HepG2 (cell line): ENCODE data around the gene DEPDC1B. TPM values are rescaled to one million over a fixed set of nuclear protein-coding genes. Genes with fewer than 3 reads are reported as not detected.

Experiments used
- ATAC-seq: fragments of 200-7000 bp; cut with Tn5 transposase; 3 replicates; pipeline ENCODE4 v1.9.1; 2020; ENCODE audit warnings: mild to moderate bottlenecking, moderate library complexity
- BruUV-seq: library from RNA; stranded (reverse); fragments of 400-500 nt; replicated peaks from 2 replicates; lab custom pipeline; 2021; lab: Mats Ljungman, UMichigan
- CTCF ChIA-PET: fragments of 300-600 bp; formaldehyde crosslinking; extraction: SDS; loops from one replicate; lab custom pipeline; 2021; ENCODE audit warnings: low total read pairs, inconsistent platforms, low intra/inter-chr PET ratio; lab: Yijun Ruan, JAX
- POLR2A ChIA-PET: fragments of 350-600 bp; sonication (Branson Sonifier 250); formaldehyde crosslinking; loops from one replicate; lab custom pipeline; 2020; ENCODE audit warnings: antibody characterized with exemption, inconsistent platforms; lab: Yijun Ruan, JAX
- DNase-seq: peaks from one replicate; pipeline ENCODE4 v3.0.0-alpha.2; 2015; ENCODE audit warnings: low spot score
- FAIRE-seq: peaks from 3 replicates; lab custom pipeline; 2011; peaks lifted over from hg19 to GRCh38; lab: Jason Lieb, UNC
- H2AFZ ChIP-seq: one replicate; pipeline ENCODE4 v1.6.1; 2011; ENCODE audit warnings: low read length, inconsistent platforms
- H3K27ac ChIP-seq: fragments of 300-600 bp; 3 replicates; pipeline ENCODE4 v1.8.0; 2011; ENCODE audit warnings: mixed run types, mild to moderate bottlenecking, mixed read lengths, low read length, inconsistent platforms; ENCODE audit not compliant: insufficient read depth; ENCODE audit errors: extremely low read length
- H3K27me3 ChIP-seq, 2 experiments: fragments of 200-600 bp in 1 of 2; 2 replicates in 1 of 2; 3 replicates in 1 of 2; pipeline versions ENCODE4 v1.6.0 to v1.8.0; 2011; ENCODE audit warnings: low read length in 2 of 2, mild to moderate bottlenecking in 2 of 2, moderate library complexity in 2 of 2, inconsistent platforms in 1 of 2; ENCODE audit not compliant: insufficient read depth in 2 of 2, control insufficient read depth in 1 of 2
- H3K36me3 ChIP-seq, 2 experiments: fragments of 200-600 bp in 1 of 2; replicated peaks in 1 of 2; 2 replicates in 1 of 2; 3 replicates in 1 of 2; pipeline versions ENCODE4 v1.5.1 to v1.8.0; 2011; ENCODE audit warnings: low read length in 2 of 2, inconsistent platforms in 1 of 2; ENCODE audit not compliant: insufficient read depth in 2 of 2, control insufficient read depth in 1 of 2
- H3K4me1 ChIP-seq: 2 replicates; pipeline ENCODE4 v1.5.1; 2012; ENCODE audit warnings: low read length, inconsistent platforms; ENCODE audit not compliant: insufficient read depth
- H3K4me2 ChIP-seq: 2 replicates; pipeline ENCODE4 v1.6.0; 2011; ENCODE audit warnings: low read depth, low read length, inconsistent platforms
- H3K4me3 ChIP-seq, 3 experiments: fragments of 200-600 bp in 1 of 3; sonication (generic), shearing (Covaris generic) in 1 of 3; replicated peaks in 1 of 3; 2 replicates each; pipeline ENCODE4 v1.5.1; 2011 to 2016; ENCODE audit warnings: low read length in 3 of 3, inconsistent platforms in 2 of 3, low read depth in 2 of 3, mild to moderate bottlenecking in 2 of 3, control low read depth in 1 of 3, mixed read lengths in 1 of 3; ENCODE audit not compliant: insufficient read depth in 1 of 3
- H3K79me2 ChIP-seq: one replicate; pipeline ENCODE4 v1.6.1; 2011; ENCODE audit warnings: low read length, inconsistent platforms; ENCODE audit not compliant: insufficient read depth
- H3K9ac ChIP-seq: 2 replicates; pipeline ENCODE4 v1.6.0; 2011; ENCODE audit warnings: mild to moderate bottlenecking, low read depth, low read length, inconsistent platforms; ENCODE audit not compliant: insufficient read depth
- H3K9me3 ChIP-seq: 2 replicates; pipeline ENCODE4 v1.5.1; 2012; ENCODE audit warnings: mild to moderate bottlenecking, low read length
- H4K20me1 ChIP-seq: 2 replicates; pipeline ENCODE4 v1.6.0; 2011; ENCODE audit warnings: inconsistent platforms, mild to moderate bottlenecking, low read length, moderate library complexity; ENCODE audit not compliant: insufficient read depth
- GTF3A ChIP-seq: sonication (generic); formaldehyde crosslinking; conservative IDR thresholded peaks from 2 replicates; pipeline ENCODE4 v1.4.0; 2020; ENCODE audit warnings: mild to moderate bottlenecking, missing genetic modification reagents
- HOXA7 ChIP-seq: sonication (generic); formaldehyde crosslinking; IDR thresholded peaks from 2 replicates; pipeline ENCODE4 v1.8.1; 2022; ENCODE audit warnings: mild to moderate bottlenecking, missing genetic modification reagents, moderate library complexity
- KDM4B ChIP-seq: sonication (generic); formaldehyde crosslinking; IDR thresholded peaks from 2 replicates; pipeline ENCODE4 v1.4.0; 2020; ENCODE audit warnings: missing genetic modification reagents
- KDM6A ChIP-seq: IDR thresholded peaks from 2 replicates; pipeline ENCODE4 v1.6.1; 2016; ENCODE audit warnings: low read depth
- MED1 ChIP-seq: sonication (generic); formaldehyde crosslinking; IDR thresholded peaks from 2 replicates; pipeline ENCODE4 v1.4.0; 2020; ENCODE audit warnings: missing genetic modification reagents
- PHF21A ChIP-seq: sonication (generic); formaldehyde crosslinking; IDR thresholded peaks from 2 replicates; pipeline ENCODE4 v1.5.0; 2020; ENCODE audit warnings: mild to moderate bottlenecking, missing genetic modification reagents
- PRMT3 ChIP-seq: sonication (generic); formaldehyde crosslinking; IDR thresholded peaks from 2 replicates; pipeline ENCODE4 v1.8.1; 2022; ENCODE audit warnings: low read depth, mild to moderate bottlenecking, moderate library complexity, missing genetic modification reagents, borderline replicate concordance
- SKI ChIP-seq: fragments of 450-650 bp; IDR thresholded peaks from one replicate; pipeline ENCODE4 v1.6.1; 2018; ENCODE audit warnings: mild to moderate bottlenecking; ENCODE audit not compliant: partially characterized antibody
- ZBTB21 ChIP-seq: sonication (generic); formaldehyde crosslinking; IDR thresholded peaks from 2 replicates; pipeline ENCODE4 v1.4.0; 2020; ENCODE audit warnings: missing genetic modification reagents
- ZIK1 ChIP-seq: sonication (generic); formaldehyde crosslinking; IDR thresholded peaks from 2 replicates; pipeline ENCODE4 v1.5.0; 2020; ENCODE audit warnings: mild to moderate bottlenecking, low read depth, missing genetic modification reagents, borderline replicate concordance
- ZNF256 ChIP-seq: sonication (generic); formaldehyde crosslinking; conservative IDR thresholded peaks from 2 replicates; pipeline ENCODE4 v1.4.0; 2020; ENCODE audit warnings: missing genetic modification reagents
- ZNF619 ChIP-seq: sonication (generic); formaldehyde crosslinking; IDR thresholded peaks from 2 replicates; pipeline ENCODE4 v1.4.0; 2020; ENCODE audit warnings: mild to moderate bottlenecking, missing genetic modification reagents
- ZNF879 ChIP-seq: sonication (generic); formaldehyde crosslinking; IDR thresholded peaks from 2 replicates; pipeline ENCODE4 v1.8.1; 2023; ENCODE audit warnings: missing genetic modification reagents
- WGBS: methylation state at CpG from one replicate; pipeline ENCODE4 v1.1.6; 2017; ENCODE audit warnings: low lambda C conversion rate; 5-methylcytosine and 5-hydroxymethylcytosine counted together
- in situ Hi-C: cut with HindIII; loops from 2 replicates; pipeline ENCODE4 v1.10.0; 2017; ENCODE audit warnings: low pct_unique_long_range_greater_than_20kb; ENCODE audit not compliant: extremely low pct_ligation_motif_present
- intact Hi-C: fragments of 100-400 bp; cut with micrococcal nuclease; formaldehyde crosslinking; loops from one replicate; pipeline ENCODE4 v1.10.0; 2022; ENCODE audit not compliant: unreplicated experiment
- polyA plus RNA-seq, 8 experiments: library from polyadenylated mRNA; depleted of rRNA in 3 of 8; stranded (reverse) in 7 of 8; unstranded in 1 of 8; fragments of >200 nt; fragmentation: Illumina TruSeq in 4 of 8; extraction: Trizol in 4 of 8; gene quantifications; 2 replicates each; pipeline versions ENCODE4 v1.2.1 to v1.2.3, GENCODE V29; 2011 to 2016; ENCODE audit warnings: low read depth in 4 of 8, missing spikeins in 1 of 8, mixed read lengths in 1 of 8; ENCODE audit not compliant: insufficient read depth in 1 of 8
- total RNA-seq, 5 experiments: library from RNA; depleted of rRNA; stranded (reverse); fragments of >200 nt; fragmentation: Illumina TruSeq; extraction: Trizol; gene quantifications; 2 replicates each; pipeline ENCODE4 v1.2.3, GENCODE V29; 2016; ENCODE audit warnings: low read depth in 1 of 5
- TF ChIP-seq, protein P1 (sequence below): sonication (generic); formaldehyde crosslinking; IDR thresholded peaks from 2 replicates; pipeline ENCODE4 v1.4.0; 2020; ENCODE audit warnings: missing genetic modification reagents
- TF ChIP-seq, protein P2 (sequence below): IDR thresholded peaks from 2 replicates; pipeline ENCODE4 v1.6.1; 2016; ENCODE audit warnings: control low read depth
- TF ChIP-seq, protein P3 (sequence below): sonication (generic); formaldehyde crosslinking; IDR thresholded peaks from 2 replicates; pipeline ENCODE4 v1.5.0; 2020; ENCODE audit warnings: missing genetic modification reagents
- TF ChIP-seq, protein P4 (sequence below): sonication (generic); formaldehyde crosslinking; IDR thresholded peaks from 2 replicates; pipeline ENCODE4 v1.5.1; 2020; ENCODE audit warnings: missing genetic modification reagents, mild to moderate bottlenecking, borderline replicate concordance
- TF ChIP-seq, protein P5 (sequence below): sonication (generic); formaldehyde crosslinking; IDR thresholded peaks from 2 replicates; pipeline ENCODE4 v1.8.0; 2022; ENCODE audit warnings: mild to moderate bottlenecking, missing genetic modification reagents, moderate library complexity
- TF ChIP-seq, protein P6 (sequence below): sonication (generic); formaldehyde crosslinking; IDR thresholded peaks from 2 replicates; pipeline ENCODE4 v1.5.0; 2020; ENCODE audit warnings: missing genetic modification reagents

Gene DEPDC1B
- total and polyA plus RNA-seq, 2 of the 13 experiments (the other 11 are each of a cell fraction or from before 2014, with no cell fraction given): 29.5 to 51.3 TPM

DNA sequence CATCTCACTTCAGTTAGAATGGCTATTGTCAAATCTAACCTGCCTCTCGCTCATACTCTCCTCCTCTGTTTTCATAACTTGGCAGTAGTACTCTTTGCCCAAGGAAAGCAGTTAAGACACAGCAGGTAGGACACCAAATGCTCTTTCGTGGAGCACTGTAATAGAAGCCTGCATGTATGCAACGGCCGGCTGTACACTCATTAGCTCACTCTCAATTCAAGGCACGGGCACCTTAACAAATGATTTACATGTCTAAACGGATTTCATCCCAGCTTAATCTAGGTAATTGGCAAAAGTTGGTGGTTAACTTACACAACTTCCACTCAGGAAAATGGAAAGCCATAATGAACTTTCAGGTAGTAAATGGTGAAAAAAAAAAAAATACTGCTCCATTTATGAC lies 14.9 kb downstream of the DEPDC1B start:
- no TSS peak for BruUV-seq
- CTCF ChIA-PET: no interaction called here
- H2AFZ ChIP-seq: no peak overlapping the region
- FAIRE-seq: no peak
- H3K9me3 ChIP-seq: no peaks in the 10 kb centered on the region
- DNase-seq: no peak
- no peaks in the 10 kb centered on the region for H4K20me1 ChIP-seq
- no peak overlapping the region for H3K4me2 ChIP-seq
- peaks cover 69% of the 10 kb centered on the region for H3K79me2 ChIP-seq
- POLR2A ChIA-PET: no interaction called here
- H3K36me3 ChIP-seq: peaks cover 10 to 39% of the 10 kb centered on the region in 2 experiments
- no peak overlapping the region for H3K27ac ChIP-seq
- H3K27me3 ChIP-seq: no peaks in the 10 kb centered on the region
- H3K9ac ChIP-seq: no peak overlapping the region
- intact Hi-C loops (no loop called here), in situ Hi-C loops (loop anchor here (10.0 kb wide), 1 partner anchor 130 kb away; no protein-coding TSS in a partner anchor)
- WGBS: 95% methylated on average over 6 of the region's 6 CpGs
- no peak overlapping the region for H3K4me3 ChIP-seq
- H3K4me1 ChIP-seq: peaks cover 19% of the 10 kb centered on the region
- TF ChIP-seq PRMT3 (CRISPR knock-in tag) (no peak), GTF3A (CRISPR knock-in tag) (no peak), HOXA7 (CRISPR knock-in tag) (no peak), MED1 (CRISPR knock-in tag) (no peak), ZIK1 (CRISPR knock-in tag) (no peak), ZNF619 (no peak), SKI (no peak), ZBTB21 (no peak), KDM6A (CRISPR knock-in tag) (no peak), ZNF879 (no peak), ZNF256 (CRISPR knock-in tag) (no peak), PHF21A (CRISPR knock-in tag) (no peak), KDM4B (no peak)
- TF ChIP-seq, protein P1, sequence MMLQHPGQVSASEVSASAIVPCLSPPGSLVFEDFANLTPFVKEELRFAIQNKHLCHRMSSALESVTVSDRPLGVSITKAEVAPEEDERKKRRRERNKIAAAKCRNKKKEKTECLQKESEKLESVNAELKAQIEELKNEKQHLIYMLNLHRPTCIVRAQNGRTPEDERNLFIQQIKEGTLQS (CRISPR knock-in tag): no peak
- TF ChIP-seq, protein P2, sequence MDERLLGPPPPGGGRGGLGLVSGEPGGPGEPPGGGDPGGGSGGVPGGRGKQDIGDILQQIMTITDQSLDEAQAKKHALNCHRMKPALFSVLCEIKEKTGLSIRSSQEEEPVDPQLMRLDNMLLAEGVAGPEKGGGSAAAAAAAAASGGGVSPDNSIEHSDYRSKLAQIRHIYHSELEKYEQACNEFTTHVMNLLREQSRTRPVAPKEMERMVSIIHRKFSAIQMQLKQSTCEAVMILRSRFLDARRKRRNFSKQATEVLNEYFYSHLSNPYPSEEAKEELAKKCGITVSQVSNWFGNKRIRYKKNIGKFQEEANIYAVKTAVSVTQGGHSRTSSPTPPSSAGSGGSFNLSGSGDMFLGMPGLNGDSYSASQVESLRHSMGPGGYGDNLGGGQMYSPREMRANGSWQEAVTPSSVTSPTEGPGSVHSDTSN (CRISPR knock-in tag): no peak
- TF ChIP-seq, protein P3, sequence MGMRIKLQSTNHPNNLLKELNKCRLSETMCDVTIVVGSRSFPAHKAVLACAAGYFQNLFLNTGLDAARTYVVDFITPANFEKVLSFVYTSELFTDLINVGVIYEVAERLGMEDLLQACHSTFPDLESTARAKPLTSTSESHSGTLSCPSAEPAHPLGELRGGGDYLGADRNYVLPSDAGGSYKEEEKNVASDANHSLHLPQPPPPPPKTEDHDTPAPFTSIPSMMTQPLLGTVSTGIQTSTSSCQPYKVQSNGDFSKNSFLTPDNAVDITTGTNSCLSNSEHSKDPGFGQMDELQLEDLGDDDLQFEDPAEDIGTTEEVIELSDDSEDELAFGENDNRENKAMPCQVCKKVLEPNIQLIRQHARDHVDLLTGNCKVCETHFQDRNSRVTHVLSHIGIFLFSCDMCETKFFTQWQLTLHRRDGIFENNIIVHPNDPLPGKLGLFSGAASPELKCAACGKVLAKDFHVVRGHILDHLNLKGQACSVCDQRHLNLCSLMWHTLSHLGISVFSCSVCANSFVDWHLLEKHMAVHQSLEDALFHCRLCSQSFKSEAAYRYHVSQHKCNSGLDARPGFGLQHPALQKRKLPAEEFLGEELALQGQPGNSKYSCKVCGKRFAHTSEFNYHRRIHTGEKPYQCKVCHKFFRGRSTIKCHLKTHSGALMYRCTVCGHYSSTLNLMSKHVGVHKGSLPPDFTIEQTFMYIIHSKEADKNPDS (CRISPR knock-in tag): no peak
- TF ChIP-seq, protein P4, sequence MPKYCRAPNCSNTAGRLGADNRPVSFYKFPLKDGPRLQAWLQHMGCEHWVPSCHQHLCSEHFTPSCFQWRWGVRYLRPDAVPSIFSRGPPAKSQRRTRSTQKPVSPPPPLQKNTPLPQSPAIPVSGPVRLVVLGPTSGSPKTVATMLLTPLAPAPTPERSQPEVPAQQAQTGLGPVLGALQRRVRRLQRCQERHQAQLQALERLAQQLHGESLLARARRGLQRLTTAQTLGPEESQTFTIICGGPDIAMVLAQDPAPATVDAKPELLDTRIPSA (CRISPR knock-in tag): no peak
- TF ChIP-seq, protein P5, sequence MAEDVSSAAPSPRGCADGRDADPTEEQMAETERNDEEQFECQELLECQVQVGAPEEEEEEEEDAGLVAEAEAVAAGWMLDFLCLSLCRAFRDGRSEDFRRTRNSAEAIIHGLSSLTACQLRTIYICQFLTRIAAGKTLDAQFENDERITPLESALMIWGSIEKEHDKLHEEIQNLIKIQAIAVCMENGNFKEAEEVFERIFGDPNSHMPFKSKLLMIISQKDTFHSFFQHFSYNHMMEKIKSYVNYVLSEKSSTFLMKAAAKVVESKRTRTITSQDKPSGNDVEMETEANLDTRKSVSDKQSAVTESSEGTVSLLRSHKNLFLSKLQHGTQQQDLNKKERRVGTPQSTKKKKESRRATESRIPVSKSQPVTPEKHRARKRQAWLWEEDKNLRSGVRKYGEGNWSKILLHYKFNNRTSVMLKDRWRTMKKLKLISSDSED (CRISPR knock-in tag): no peak
- TF ChIP-seq, protein P6, sequence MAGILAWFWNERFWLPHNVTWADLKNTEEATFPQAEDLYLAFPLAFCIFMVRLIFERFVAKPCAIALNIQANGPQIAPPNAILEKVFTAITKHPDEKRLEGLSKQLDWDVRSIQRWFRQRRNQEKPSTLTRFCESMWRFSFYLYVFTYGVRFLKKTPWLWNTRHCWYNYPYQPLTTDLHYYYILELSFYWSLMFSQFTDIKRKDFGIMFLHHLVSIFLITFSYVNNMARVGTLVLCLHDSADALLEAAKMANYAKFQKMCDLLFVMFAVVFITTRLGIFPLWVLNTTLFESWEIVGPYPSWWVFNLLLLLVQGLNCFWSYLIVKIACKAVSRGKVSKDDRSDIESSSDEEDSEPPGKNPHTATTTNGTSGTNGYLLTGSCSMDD (CRISPR knock-in tag): no peak
- no peak for ATAC-seq
